D721Med (cell line): ENCODE measurements around the gene ATP2C1.

Experiments used
- DNase-seq: peaks from one replicate; pipeline ENCODE4 v3.0.0; 2011; ENCODE audit warnings: low spot score; ENCODE audit not compliant: insufficient read length
- FAIRE-seq: peaks from 2 replicates; lab custom pipeline; 2011; peaks lifted over from hg19 to GRCh38; lab: Jason Lieb, UNC
- TF ChIP-seq, protein P1 (sequence below): IDR thresholded peaks from 2 replicates; pipeline ENCODE4 v1.5.1; 2012; ENCODE audit warnings: mild to moderate bottlenecking, control low read depth; ENCODE audit not compliant: insufficient read depth; ENCODE audit errors: missing control alignments

Gene ATP2C1

DNA sequence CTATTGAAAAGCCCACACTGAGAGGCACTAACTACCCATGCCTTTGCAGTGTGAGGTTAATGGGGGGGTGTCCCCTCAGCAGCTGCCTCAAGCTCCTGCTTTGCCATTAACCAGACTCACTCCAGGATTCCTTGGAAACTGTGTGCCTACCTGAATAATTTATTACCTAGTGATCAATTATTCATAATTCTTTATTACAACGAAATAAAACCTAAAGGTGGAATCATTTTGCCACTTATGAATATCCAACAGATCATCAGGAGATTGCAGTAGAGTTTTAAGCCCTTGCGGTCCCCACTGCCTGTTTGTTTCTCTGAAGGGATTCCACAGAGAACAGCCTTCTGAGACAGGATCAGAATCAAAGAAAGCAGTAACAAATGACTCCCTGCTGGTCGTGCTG is 156.1 kb downstream of the ATP2C1 start:
- no peak for FAIRE-seq
- TF ChIP-seq, protein P1, sequence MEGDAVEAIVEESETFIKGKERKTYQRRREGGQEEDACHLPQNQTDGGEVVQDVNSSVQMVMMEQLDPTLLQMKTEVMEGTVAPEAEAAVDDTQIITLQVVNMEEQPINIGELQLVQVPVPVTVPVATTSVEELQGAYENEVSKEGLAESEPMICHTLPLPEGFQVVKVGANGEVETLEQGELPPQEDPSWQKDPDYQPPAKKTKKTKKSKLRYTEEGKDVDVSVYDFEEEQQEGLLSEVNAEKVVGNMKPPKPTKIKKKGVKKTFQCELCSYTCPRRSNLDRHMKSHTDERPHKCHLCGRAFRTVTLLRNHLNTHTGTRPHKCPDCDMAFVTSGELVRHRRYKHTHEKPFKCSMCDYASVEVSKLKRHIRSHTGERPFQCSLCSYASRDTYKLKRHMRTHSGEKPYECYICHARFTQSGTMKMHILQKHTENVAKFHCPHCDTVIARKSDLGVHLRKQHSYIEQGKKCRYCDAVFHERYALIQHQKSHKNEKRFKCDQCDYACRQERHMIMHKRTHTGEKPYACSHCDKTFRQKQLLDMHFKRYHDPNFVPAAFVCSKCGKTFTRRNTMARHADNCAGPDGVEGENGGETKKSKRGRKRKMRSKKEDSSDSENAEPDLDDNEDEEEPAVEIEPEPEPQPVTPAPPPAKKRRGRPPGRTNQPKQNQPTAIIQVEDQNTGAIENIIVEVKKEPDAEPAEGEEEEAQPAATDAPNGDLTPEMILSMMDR = no peak
- DNase-seq = no peak

DNA sequence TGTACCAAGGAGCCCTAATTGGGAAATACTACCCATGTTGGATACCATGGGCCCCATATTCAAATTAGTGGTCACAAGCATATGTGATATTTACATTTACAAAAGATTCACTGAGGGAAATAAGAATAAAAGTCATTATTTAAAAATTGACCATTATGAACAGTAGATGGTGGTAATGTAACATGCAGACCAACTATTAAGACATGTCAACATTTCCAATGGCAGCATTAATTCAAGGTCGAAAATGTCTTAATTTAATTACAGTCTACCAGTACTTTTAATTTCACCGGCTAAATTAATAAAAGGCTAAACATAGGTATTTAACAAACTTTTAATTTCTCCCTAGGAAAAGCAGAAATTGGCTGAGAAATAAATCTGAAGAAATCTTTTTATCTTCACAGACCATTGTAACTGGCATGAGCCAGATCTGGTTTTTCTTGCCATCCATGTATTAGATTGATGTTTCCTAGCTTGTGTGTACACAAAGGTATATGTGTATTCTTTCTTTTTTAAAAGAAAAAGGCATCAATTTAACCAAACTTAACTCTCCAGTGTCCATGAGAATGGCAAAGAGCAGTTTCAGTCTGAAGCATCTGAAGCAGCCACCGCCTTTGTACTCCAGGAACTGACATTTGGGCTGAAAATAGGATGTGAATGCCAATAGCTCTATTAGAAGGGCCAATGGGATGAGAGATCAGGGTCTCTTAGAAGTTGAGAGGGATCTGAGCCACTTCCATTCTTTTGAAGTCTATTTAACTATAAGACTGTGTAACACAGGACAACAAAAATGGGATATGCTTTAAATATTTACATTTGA is 159.4 kb downstream of the ATP2C1 start:
- DNase-seq (no peak), FAIRE-seq (peak; percentile 16)
- TF ChIP-seq, protein P1 = peak; percentile 27
